Effector memory CD8-positive, alpha-beta T cell (primary cell): Measurements from ENCODE around the gene ODF2L.

Experiments used
- ATAC-seq: fragments of 150-1000 bp; cut with Tn5 transposase; replicated peaks from 2 replicates; pipeline ENCODE4 v1.10.0; 2021; ENCODE audit warnings: mild to moderate bottlenecking, moderate library complexity
- DNase-seq, 3 experiments: peaks; one replicate each; pipeline ENCODE4 v3.0.0; 2021
- H3K27ac Mint-ChIP-seq, 2 donors: one replicate each; pipeline ENCODE4 v1.8.0; 2022; ENCODE audit warnings: mild to moderate bottlenecking in 2 of 2, mixed read lengths in 2 of 2, moderate library complexity in 2 of 2
- H3K27me3 Mint-ChIP-seq, 2 donors: one replicate each; pipeline ENCODE4 v1.8.0; 2022; ENCODE audit warnings: mixed read lengths in 2 of 2
- H3K36me3 Mint-ChIP-seq: one replicate; pipeline ENCODE4 v1.8.0; 2022; ENCODE audit warnings: mild to moderate bottlenecking, moderate library complexity, mixed read lengths; ENCODE audit not compliant: insufficient read depth
- H3K4me1 Mint-ChIP-seq, 2 donors: one replicate each; pipeline ENCODE4 v1.8.0; 2022; ENCODE audit warnings: low read depth in 2 of 2, mixed read lengths in 2 of 2
- H3K4me3 Mint-ChIP-seq, 2 donors: one replicate each; pipeline ENCODE4 v1.8.0; 2022; ENCODE audit warnings: mild to moderate bottlenecking in 2 of 2, mixed read lengths in 2 of 2, moderate library complexity in 2 of 2
- H3K9me3 Mint-ChIP-seq, 2 donors: one replicate each; pipeline ENCODE4 v1.8.0; 2022; ENCODE audit warnings: mixed read lengths in 2 of 2
- total RNA-seq, 9 experiments: gene quantifications; one replicate each; lab custom pipeline; 2026; lab: John Stamatoyannopoulos, UW

ODF2L gene
- 24.3 to 150 (median 80.7) reads per million in 9 experiments for total RNA-seq

GRCh38 chr1:86395751-86396497, at the start of gene ODF2L:
Gene ODF2L (minus strand): TSS chr1:86396323. CDS start chr1:86387027, 9,296 bp downstream.
- DNase-seq (peak; percentile 83 to 87 (median 86)), ATAC-seq (peak; percentile 98)
- Mint-ChIP-seq H3K27me3 (no peaks in the 10 kb centered on the region), H3K36me3 (peaks cover 26% of the 10 kb centered on the region), H3K4me1 (peaks cover 35 to 43% of the 10 kb centered on the region in 2 donors), H3K27ac (peak within 1 kb of the TSS; percentile 97), H3K4me3 (peak within 1 kb of the TSS; percentile 97), H3K9me3 (no peaks in the 10 kb centered on the region)

GRCh38 chr1:86445919-86446318, 49.8 kb upstream of the ODF2L start:
- Mint-ChIP-seq H3K27me3 (peaks cover 0 to 7% of the 10 kb centered on the region in 2 donors), H3K36me3 (no peaks in the 10 kb centered on the region), H3K27ac (no peak overlapping the region), H3K4me3 (no peak overlapping the region), H3K4me1 (no peaks in the 10 kb centered on the region), H3K9me3 (no peaks in the 10 kb centered on the region)
- DNase-seq (no peak), ATAC-seq (no peak)

DNA sequence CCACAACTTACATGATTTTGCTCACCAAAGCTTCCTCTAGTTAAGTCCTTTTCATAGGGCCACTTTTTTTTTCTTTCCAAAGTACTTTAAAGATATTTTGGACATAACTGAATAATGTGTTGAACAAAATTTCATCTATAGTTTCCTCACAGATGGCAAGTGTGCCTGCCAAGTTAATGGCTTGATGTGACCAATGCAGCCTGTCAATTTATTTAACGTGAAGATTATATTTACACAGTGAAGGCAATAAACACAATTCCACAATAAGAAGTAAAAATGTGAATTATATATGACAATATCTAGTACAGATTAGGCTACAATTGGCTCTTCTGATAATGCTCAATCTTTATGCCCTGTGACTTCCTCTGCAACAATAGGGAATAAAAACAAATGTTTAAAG, 45.9 kb upstream of the ODF2L start:
- no peaks in the 10 kb centered on the region for H3K36me3 Mint-ChIP-seq
- no peak overlapping the region for H3K4me3 Mint-ChIP-seq
- H3K9me3 Mint-ChIP-seq = no peaks in the 10 kb centered on the region
- DNase-seq (no peak), ATAC-seq (no peak)
- H3K27ac Mint-ChIP-seq = no peak overlapping the region
- peaks cover 20 to 24% of the 10 kb centered on the region in 2 donors for H3K27me3 Mint-ChIP-seq
- H3K4me1 Mint-ChIP-seq = no peaks in the 10 kb centered on the region

DNA sequence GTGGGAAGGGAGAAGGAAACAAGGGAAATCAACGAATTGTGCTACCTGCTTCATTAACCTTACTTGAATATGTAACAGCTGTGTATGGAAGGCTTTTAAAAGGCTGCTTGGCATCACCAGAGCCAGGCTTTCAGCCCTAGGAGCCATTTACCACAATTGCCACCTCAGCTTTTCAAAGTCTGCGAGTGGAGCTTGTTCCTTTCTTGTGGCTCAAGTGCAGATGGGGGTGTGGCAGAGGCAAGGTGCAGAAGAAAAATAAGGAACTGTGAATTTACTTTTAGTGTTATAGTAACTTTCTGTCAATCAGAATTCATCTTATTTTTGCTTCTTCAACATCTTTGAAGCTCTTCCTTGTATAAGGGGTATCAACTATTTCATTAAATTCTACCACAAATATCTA, 45.5 kb upstream of the ODF2L start:
- no peaks in the 10 kb centered on the region for H3K36me3 Mint-ChIP-seq
- DNase-seq = no peak
- no peaks in the 10 kb centered on the region for H3K4me1 Mint-ChIP-seq
- H3K27ac Mint-ChIP-seq = no peak overlapping the region
- H3K9me3 Mint-ChIP-seq = no peaks in the 10 kb centered on the region
- no peak overlapping the region for H3K4me3 Mint-ChIP-seq
- peak; percentile 41 for ATAC-seq
- H3K27me3 Mint-ChIP-seq = peaks cover 20 to 28% of the 10 kb centered on the region in 2 donors

GRCh38 chr1:86436041-86436440, 39.9 kb upstream of the ODF2L start:
- no peak for ATAC-seq
- DNase-seq = no peak
- no peak overlapping the region for H3K27ac Mint-ChIP-seq
- no peaks in the 10 kb centered on the region for H3K36me3 Mint-ChIP-seq
- no peaks in the 10 kb centered on the region for H3K4me1 Mint-ChIP-seq
- H3K4me3 Mint-ChIP-seq = no peak overlapping the region
- peaks cover 18 to 28% of the 10 kb centered on the region in 2 donors for H3K27me3 Mint-ChIP-seq
- no peaks in the 10 kb centered on the region for H3K9me3 Mint-ChIP-seq

DNA sequence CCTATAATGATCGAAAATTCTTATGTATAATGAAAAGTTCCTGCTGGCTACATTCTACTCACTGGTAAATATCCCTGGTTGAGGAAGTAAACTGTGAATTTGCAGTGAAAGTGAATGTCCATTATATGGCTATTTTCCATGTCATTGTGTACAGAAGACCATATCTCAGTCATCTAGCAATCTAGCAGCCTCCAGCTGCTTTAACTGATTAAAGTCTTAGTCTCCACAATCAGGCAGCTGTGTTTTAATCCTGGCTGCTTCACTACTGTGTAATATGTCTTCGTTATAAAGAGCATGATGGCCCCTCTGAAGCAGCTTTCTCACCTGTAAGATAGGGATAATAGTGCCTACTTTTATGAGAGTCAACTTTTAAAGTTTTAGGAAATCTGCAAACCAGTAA, 39.2 kb upstream of the ODF2L start:
- H3K36me3 Mint-ChIP-seq = no peaks in the 10 kb centered on the region
- DNase-seq (no peak), ATAC-seq (no peak)
- H3K4me1 Mint-ChIP-seq = no peaks in the 10 kb centered on the region
- no peak overlapping the region for H3K4me3 Mint-ChIP-seq
- no peaks in the 10 kb centered on the region for H3K9me3 Mint-ChIP-seq
- no peak overlapping the region for H3K27ac Mint-ChIP-seq
- H3K27me3 Mint-ChIP-seq = peaks cover 18 to 28% of the 10 kb centered on the region in 2 donors

DNA sequence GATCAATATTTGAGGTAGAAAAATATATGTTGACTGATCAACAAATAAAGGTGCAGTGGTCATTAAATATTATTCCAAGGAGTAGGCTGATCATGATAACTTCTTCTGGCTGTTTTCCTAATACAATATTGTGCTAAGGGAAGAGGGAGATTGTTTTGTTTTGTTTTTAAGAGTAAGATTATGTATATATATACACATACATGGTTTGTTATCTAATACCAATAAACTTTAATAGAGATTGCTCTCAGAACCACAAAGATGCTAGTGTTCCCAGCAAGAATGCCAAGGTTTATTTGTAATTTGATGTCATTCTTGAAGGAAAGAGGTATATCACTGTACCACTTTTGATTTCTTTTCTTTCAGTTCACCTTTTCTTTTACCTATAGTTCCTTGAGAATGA, 37.9 kb upstream of the ODF2L start:
- no peaks in the 10 kb centered on the region for H3K4me1 Mint-ChIP-seq
- H3K9me3 Mint-ChIP-seq = no peaks in the 10 kb centered on the region
- H3K36me3 Mint-ChIP-seq = no peaks in the 10 kb centered on the region
- ATAC-seq (no peak), DNase-seq (no peak)
- no peak overlapping the region for H3K4me3 Mint-ChIP-seq
- H3K27ac Mint-ChIP-seq = no peak overlapping the region
- peaks cover 18 to 20% of the 10 kb centered on the region in 2 donors for H3K27me3 Mint-ChIP-seq

- no peaks in the 10 kb centered on the region for H3K9me3 Mint-ChIP-seq
- H3K27me3 Mint-ChIP-seq = peaks cover 0 to 5% of the 10 kb centered on the region in 2 donors
- H3K36me3 Mint-ChIP-seq = no peaks in the 10 kb centered on the region
- DNase-seq = no peak
- H3K27ac Mint-ChIP-seq = no peak overlapping the region
- ATAC-seq = no peak
- no peak overlapping the region for H3K4me3 Mint-ChIP-seq
- H3K4me1 Mint-ChIP-seq = no peaks in the 10 kb centered on the region
These were observed 34.3 kb upstream of the ODF2L start for GRCh38 chr1:86430376-86430775.

GRCh38 chr1:86429835-86430234, 33.7 kb upstream of the ODF2L start:
- Mint-ChIP-seq H3K36me3 (no peaks in the 10 kb centered on the region), H3K27me3 (peaks cover 0 to 5% of the 10 kb centered on the region in 2 donors), H3K9me3 (no peaks in the 10 kb centered on the region), H3K4me1 (no peaks in the 10 kb centered on the region), H3K4me3 (no peak overlapping the region), H3K27ac (no peak overlapping the region)
- ATAC-seq = peak; percentile 56
- no peak for DNase-seq

DNA sequence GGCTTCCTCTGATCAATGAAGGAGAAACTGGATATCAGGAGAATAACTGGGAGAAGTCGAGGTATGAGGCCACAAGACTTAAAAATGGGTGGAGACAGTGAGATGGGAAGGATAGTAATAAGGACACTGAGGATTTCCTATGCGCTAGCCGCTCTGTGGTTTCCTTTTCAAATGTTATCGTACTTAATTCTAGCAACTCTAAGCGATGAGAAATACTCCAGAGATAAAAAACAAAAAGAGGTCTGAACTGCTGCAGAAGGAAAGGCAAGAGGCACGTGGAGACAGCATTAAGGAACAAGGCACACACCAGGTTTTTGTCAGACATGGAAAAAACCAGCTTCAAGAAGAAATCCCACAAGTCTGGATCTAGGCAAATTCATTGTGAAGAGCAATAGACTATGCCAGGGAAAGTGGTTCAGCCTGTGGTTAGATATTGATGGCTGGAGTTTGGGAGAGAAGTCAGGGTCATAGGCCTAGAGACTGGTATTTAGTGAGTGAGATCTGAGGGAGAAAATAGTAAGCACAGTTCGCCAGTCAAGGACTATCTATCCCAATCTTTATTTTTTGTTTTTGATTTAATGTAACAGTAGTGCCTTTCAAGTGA, 33.1 kb upstream of the ODF2L start:
- DNase-seq (no peak), ATAC-seq (no peak)
- H3K4me1 Mint-ChIP-seq = no peaks in the 10 kb centered on the region
- no peaks in the 10 kb centered on the region for H3K36me3 Mint-ChIP-seq
- peaks cover 0 to 5% of the 10 kb centered on the region in 2 donors for H3K27me3 Mint-ChIP-seq
- no peak overlapping the region for H3K27ac Mint-ChIP-seq
- no peak overlapping the region for H3K4me3 Mint-ChIP-seq
- no peaks in the 10 kb centered on the region for H3K9me3 Mint-ChIP-seq

GRCh38 chr1:86423873-86424272, 27.8 kb upstream of the ODF2L start, which contains the start of gene CLCA2:
Gene CLCA2 (plus strand): TSS chr1:86424171. CDS start chr1:86424248, 77 bp downstream.
- Mint-ChIP-seq H3K4me3 (no peak within 1 kb of the TSS), H3K27ac (no peak within 1 kb of the TSS), H3K9me3 (no peaks in the 10 kb centered on the region), H3K4me1 (peaks cover 3 to 4% of the 10 kb centered on the region in 2 donors), H3K36me3 (no peaks in the 10 kb centered on the region), H3K27me3 (peaks cover 10 to 14% of the 10 kb centered on the region in 2 donors)
- DNase-seq = no peak
- no peak for ATAC-seq

DNA sequence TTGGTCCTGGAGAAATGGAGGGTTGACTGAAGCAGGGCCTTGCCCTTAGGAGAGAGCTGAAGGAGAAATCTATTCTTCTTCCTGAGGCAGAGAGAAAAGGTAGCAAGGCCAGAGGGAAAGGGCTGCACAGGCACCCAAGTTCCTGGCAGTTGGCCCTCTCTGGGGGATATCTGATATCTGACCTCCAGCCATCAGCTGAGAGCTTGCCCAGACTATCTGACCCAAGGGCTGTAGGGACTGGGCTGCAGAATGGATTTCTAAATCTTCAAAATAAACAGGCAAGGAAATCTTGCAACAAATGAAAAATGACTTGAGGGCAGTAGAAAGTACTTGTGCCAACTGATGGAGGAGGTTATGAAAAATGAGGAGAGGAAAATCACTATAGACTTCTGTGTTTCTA, 27.4 kb upstream of the ODF2L start:
- Mint-ChIP-seq H3K27me3 (peaks cover 10 to 14% of the 10 kb centered on the region in 2 donors), H3K27ac (no peak overlapping the region), H3K9me3 (no peaks in the 10 kb centered on the region), H3K36me3 (no peaks in the 10 kb centered on the region), H3K4me1 (peaks cover 3 to 4% of the 10 kb centered on the region in 2 donors), H3K4me3 (no peak overlapping the region)
- DNase-seq (no peak), ATAC-seq (no peak)

DNA sequence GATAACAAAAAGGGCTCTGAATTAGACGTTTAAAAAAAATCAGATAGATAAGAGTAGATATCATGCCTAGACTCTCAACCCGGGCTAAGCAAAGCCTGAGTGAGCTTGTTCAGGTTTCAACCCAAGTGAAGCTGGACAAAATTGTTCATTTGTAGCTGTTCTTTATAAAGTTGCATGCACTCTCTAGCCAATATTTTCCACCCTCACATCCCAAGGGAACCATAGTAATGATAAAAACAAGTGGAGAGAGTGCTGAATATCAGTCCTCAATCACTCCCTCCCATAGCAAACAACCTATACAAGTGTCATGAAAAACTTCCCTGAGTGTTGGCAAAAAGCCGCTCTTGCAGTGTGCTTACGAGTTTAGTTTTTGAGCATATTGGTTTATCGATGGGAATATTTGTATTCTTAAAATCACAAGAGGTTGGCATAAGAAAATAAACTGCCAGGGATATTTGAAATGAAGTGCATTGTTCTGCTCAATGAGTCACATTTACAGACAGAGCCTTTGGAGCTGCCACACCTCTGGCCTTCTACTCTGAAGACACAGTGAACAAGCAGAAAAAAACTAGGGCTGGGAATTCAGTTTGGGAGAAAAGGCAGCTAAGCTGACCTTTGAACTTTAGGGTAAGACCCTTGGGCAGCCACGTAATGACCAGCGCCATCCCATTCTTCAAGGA, 25.6 kb upstream of the ODF2L start:
- no peak for ATAC-seq
- no peaks in the 10 kb centered on the region for H3K9me3 Mint-ChIP-seq
- peaks cover 10 to 14% of the 10 kb centered on the region in 2 donors for H3K27me3 Mint-ChIP-seq
- H3K4me3 Mint-ChIP-seq = no peak overlapping the region
- no peak for DNase-seq
- no peak overlapping the region for H3K27ac Mint-ChIP-seq
- no peaks in the 10 kb centered on the region for H3K36me3 Mint-ChIP-seq
- peaks cover 3 to 4% of the 10 kb centered on the region in 2 donors for H3K4me1 Mint-ChIP-seq
